ENCODE data around the gene KCTD13. TPM values are rescaled to one million over a fixed set of nuclear protein-coding genes. Genes with fewer than 3 reads are reported as not detected.
"Not testable (repeated sequence)": the region's sequence is repeated elsewhere in the genome, so short reads cannot be mapped to it uniquely, and the experiment has no call there.

Gene KCTD13
- total RNA-seq, 2 experiments from 2014 or later: 35.2 to 35.3 TPM

- Mint-ChIP-seq H3K4me3 (no peak overlapping the region), H3K4me1 (ENCODE audit: low read depth) (peaks cover 8% of the 10 kb centered on the region), H3K9me3 (no peaks in the 10 kb centered on the region), H3K36me3 (ENCODE audit: low read depth) (no peaks in the 10 kb centered on the region), H3K27ac (no peak overlapping the region), H3K27me3 (peaks cover 9% of the 10 kb centered on the region)
- ChIA-PET POLR2A (interaction anchor here (1.5 kb wide), 1 partner anchor 32 kb away, joined by 3 read pairs; no protein-coding TSS in a partner anchor), CTCF (interaction anchor here (1.4 kb wide), 1 partner anchor 24 kb away, joined by 3 read pairs; no protein-coding TSS in a partner anchor)
- no peak for TF ChIP-seq CTCF (IDR thresholded peaks at IDR 0.05)
- no peak for DNase-seq
- intact Hi-C loops (cut with micrococcal nuclease): no loop called here
- no peak for ATAC-seq
Measured at GRCh38 chr16:29871822-29872546, 54.0 kb downstream of the KCTD13 start.

- H3K27me3 Mint-ChIP-seq; H3K9me3 Mint-ChIP-seq; ATAC-seq; DNase-seq; H3K36me3 Mint-ChIP-seq (ENCODE audit: low read depth); H3K27ac Mint-ChIP-seq; H3K4me3 Mint-ChIP-seq; intact Hi-C loops (cut with micrococcal nuclease); H3K4me1 Mint-ChIP-seq (ENCODE audit: low read depth): not testable (repeated sequence)
- POLR2A ChIA-PET: interaction anchor here (1.0 to 1.3 kb wide), 2 partner anchors 10 to 14 kb away, joined by 3 read pairs; no protein-coding TSS in a partner anchor
- CTCF ChIA-PET: interaction anchor here (0.6 to 1.1 kb wide), 2 partner anchors 21 to 226 kb away, joined by 3 to 5 read pairs; no protein-coding TSS in a partner anchor
Measured at GRCh38 chr16:29869067-29869466, 57.0 kb downstream of the KCTD13 start.

GRCh38 chr16:29868396-29869009 is 57.5 kb downstream of the KCTD13 start:
- POLR2A ChIA-PET: interaction anchor here (1.0 kb wide), 1 partner anchor 13 kb away, joined by 3 read pairs; no protein-coding TSS in a partner anchor
- H3K4me3 Mint-ChIP-seq: no peak overlapping the region
- H3K9me3 Mint-ChIP-seq: no peaks in the 10 kb centered on the region
- DNase-seq (no peak), ATAC-seq (no peak)
- H3K27ac Mint-ChIP-seq: no peak overlapping the region
- peaks cover under 1% of the 10 kb centered on the region for H3K4me1 Mint-ChIP-seq (ENCODE audit: low read depth)
- intact Hi-C loops (cut with micrococcal nuclease): no loop called here
- no peak for TF ChIP-seq CTCF (IDR thresholded peaks at IDR 0.05)
- H3K36me3 Mint-ChIP-seq (ENCODE audit: low read depth): no peaks in the 10 kb centered on the region
- CTCF ChIA-PET: interaction anchor here (0.6 to 2.3 kb wide), 3 partner anchors 20 to 225 kb away, joined by 3 to 7 read pairs (median 5); no protein-coding TSS in a partner anchor
- no peaks in the 10 kb centered on the region for H3K27me3 Mint-ChIP-seq

GRCh38 chr16:29864205-29864604 is 61.8 kb downstream of the KCTD13 start:
- Mint-ChIP-seq H3K27me3 (no peaks in the 10 kb centered on the region), H3K27ac (no peak overlapping the region), H3K36me3 (ENCODE audit: low read depth) (peaks cover 15% of the 10 kb centered on the region), H3K4me3 (no peak overlapping the region), H3K4me1 (ENCODE audit: low read depth) (peaks cover 15% of the 10 kb centered on the region), H3K9me3 (no peaks in the 10 kb centered on the region)
- ATAC-seq: no peak
- CTCF ChIA-PET: interaction anchor here (1.3 to 2.4 kb wide), 6 partner anchors 16 to 168 kb away, joined by 3 to 13 read pairs (median 8); partner anchors contain the start of genes PAGR1, TAOK2 and TLCD3B
- DNase-seq: no peak
- TF ChIP-seq CTCF (IDR thresholded peaks at IDR 0.05): no peak
- intact Hi-C loops (cut with micrococcal nuclease): no loop called here
- POLR2A ChIA-PET: interaction anchor here (0.8 to 1.7 kb wide), 2 partner anchors 13 to 97 kb away, joined by 3 to 8 read pairs; partner anchors contain the start of gene TMEM219

GRCh38 chr16:29863669-29863984 is 62.4 kb downstream of the KCTD13 start:
- CTCF ChIA-PET: interaction anchor here (0.7 to 2.4 kb wide), 8 partner anchors 15 to 168 kb away, joined by 3 to 13 read pairs (median 6); partner anchors contain the start of genes PAGR1, TAOK2 and TLCD3B
- intact Hi-C loops (cut with micrococcal nuclease): no loop called here
- ATAC-seq (no peak), DNase-seq (no peak)
- TF ChIP-seq CTCF (IDR thresholded peaks at IDR 0.05): peak; percentile 20
- Mint-ChIP-seq H3K36me3 (ENCODE audit: low read depth) (peaks cover 20% of the 10 kb centered on the region), H3K4me1 (ENCODE audit: low read depth) (peaks cover 15% of the 10 kb centered on the region), H3K4me3 (peak overlapping the region; percentile 88), H3K27me3 (no peaks in the 10 kb centered on the region), H3K9me3 (no peaks in the 10 kb centered on the region), H3K27ac (peak overlapping the region; percentile 97)
- POLR2A ChIA-PET: interaction anchor here (0.6 to 1.7 kb wide), 4 partner anchors 16 to 472 kb away, joined by 3 to 8 read pairs (median 3); partner anchors contain the start of gene TMEM219
